GM12891 (cell line): ENCODE measurements around the gene GALK2.

Experiments used
- PAX5 ChIP-seq: IDR thresholded peaks from 2 replicates; pipeline ENCODE4 v1.6.1; 2011; ENCODE audit warnings: low read length, moderate library complexity, mild to moderate bottlenecking; ENCODE audit not compliant: insufficient read depth, severe bottlenecking
- POLR2A ChIP-seq: IDR thresholded peaks from 2 replicates; pipeline ENCODE4 v1.6.1; 2011; ENCODE audit warnings: low read depth, low read length, control low read depth
- POLR2AphosphoS5 ChIP-seq: IDR thresholded peaks from 2 replicates; pipeline ENCODE4 v1.6.1; 2011; ENCODE audit warnings: low read depth, low read length, control low read depth
- SPI1 ChIP-seq: IDR thresholded peaks from 2 replicates; pipeline ENCODE4 v1.6.1; 2011; ENCODE audit warnings: low read depth, low read length, control low read depth

- TF ChIP-seq POLR2A (no peak), SPI1 (no peak), POLR2AphosphoS5 (no peak), PAX5 (no peak)
These were observed 136.5 kb downstream of the GALK2 start for GRCh38 chr15:49306551-49306950.
